Vagina (tissue), 2 donors: ENCODE measurements around the gene ZNF189.

Experiments used
- CTCF ChIP-seq, 3 experiments: fragments of 450-650 bp in 2 of 3; fragments of 200-600 bp in 1 of 3; sonication (generic) in 1 of 3; IDR thresholded peaks; one replicate each; pipeline ENCODE4 v1.5.1; 2017 to 2019; ENCODE audit warnings: antibody characterized with exemption in 3 of 3, mild to moderate bottlenecking in 2 of 3, moderate library complexity in 2 of 3
- POLR2A ChIP-seq, 2 donors: fragments of 450-650 bp; IDR thresholded peaks; one replicate each; pipeline ENCODE4 v1.6.1; 2017; ENCODE audit warnings: antibody characterized with exemption in 2 of 2, mild to moderate bottlenecking in 2 of 2, moderate library complexity in 2 of 2

GRCh38 chr9:101434998-101435397 is 36.3 kb downstream of the ZNF189 start:
- TF ChIP-seq CTCF (IDR thresholded peaks at IDR 0.05) (no peak), POLR2A (IDR thresholded peaks at IDR 0.05) (no peak)
